Measurements from ENCODE around the gene C16orf95.
"Not testable (repeated sequence)": the region's sequence is repeated elsewhere in the genome, so short reads cannot be mapped to it uniquely, and the experiment has no call there.

Gene C16orf95

GRCh38 chr16:87284183-87284582, 33.0 kb downstream of the C16orf95 start:
- no peak for DNase-seq

GRCh38 chr16:87279094-87279658, 38.0 kb downstream of the C16orf95 start:
- DNase-seq: no peak

- peak in 3 of 6 experiments; percentile 4 to 5 (median 5) for DNase-seq
These were observed 38.8 kb downstream of the C16orf95 start for GRCh38 chr16:87278191-87279093.

GRCh38 chr16:87276924-87277323, 40.3 kb downstream of the C16orf95 start:
- DNase-seq: no peak

GRCh38 chr16:87276091-87276701, 41.0 kb downstream of the C16orf95 start:
- DNase-seq: no peak

GRCh38 chr16:87274794-87275193, 42.4 kb downstream of the C16orf95 start:
- no peak for DNase-seq

GRCh38 chr16:87273471-87274030, 43.6 kb downstream of the C16orf95 start:
- no peak for DNase-seq

GRCh38 chr16:87271256-87271655, 45.9 kb downstream of the C16orf95 start:
- no peak for DNase-seq

- no peak for DNase-seq
These were observed 49.6 kb downstream of the C16orf95 start for GRCh38 chr16:87267566-87267965.

GRCh38 chr16:87266846-87267245, 50.3 kb downstream of the C16orf95 start:
- no peak for DNase-seq

GRCh38 chr16:87265261-87265660, 51.9 kb downstream of the C16orf95 start:
- DNase-seq: no peak

GRCh38 chr16:87264634-87265033, 52.6 kb downstream of the C16orf95 start:
- DNase-seq: no peak

- DNase-seq: no peak
These were observed 53.7 kb downstream of the C16orf95 start for GRCh38 chr16:87263418-87264052.

- no peak for DNase-seq
These were observed 57.8 kb downstream of the C16orf95 start for GRCh38 chr16:87259431-87259830.

GRCh38 chr16:87258653-87259052, 58.5 kb downstream of the C16orf95 start:
- not testable (repeated sequence) for DNase-seq

GRCh38 chr16:87255866-87256265, 61.3 kb downstream of the C16orf95 start:
- no peak for DNase-seq

- no peak for DNase-seq
These were observed 62.5 kb downstream of the C16orf95 start for GRCh38 chr16:87254734-87255133.

GRCh38 chr16:87254296-87254695, 62.9 kb downstream of the C16orf95 start:
- no peak for DNase-seq

GRCh38 chr16:87253536-87253935, 63.7 kb downstream of the C16orf95 start:
- no peak for DNase-seq
